Ovary (tissue), 3 donors: Measurements from ENCODE around the gene GRXCR2.

Source experiments
- EP300 ChIP-seq: sonication (generic); formaldehyde crosslinking; IDR thresholded peaks from one replicate; pipeline ENCODE4 v1.6.1; 2017; ENCODE audit warnings: antibody characterized with exemption
- POLR2A ChIP-seq: fragments of 450-650 bp; IDR thresholded peaks from one replicate; pipeline ENCODE4 v1.6.1; 2017; ENCODE audit warnings: antibody characterized with exemption, mild to moderate bottlenecking, moderate library complexity
- TF ChIP-seq, protein P1 (sequence below), 3 donors: fragments of 450-650 bp in 2 of 3; fragments of 200-600 bp in 1 of 3; IDR thresholded peaks; one replicate each; pipeline versions ENCODE4 v1.5.1 to v1.8.0; 2016 to 2022; ENCODE audit warnings: antibody characterized with exemption in 3 of 3, mild to moderate bottlenecking in 1 of 3
- donor health status: DM: no; HTN: no; CAD: no.

DNA sequence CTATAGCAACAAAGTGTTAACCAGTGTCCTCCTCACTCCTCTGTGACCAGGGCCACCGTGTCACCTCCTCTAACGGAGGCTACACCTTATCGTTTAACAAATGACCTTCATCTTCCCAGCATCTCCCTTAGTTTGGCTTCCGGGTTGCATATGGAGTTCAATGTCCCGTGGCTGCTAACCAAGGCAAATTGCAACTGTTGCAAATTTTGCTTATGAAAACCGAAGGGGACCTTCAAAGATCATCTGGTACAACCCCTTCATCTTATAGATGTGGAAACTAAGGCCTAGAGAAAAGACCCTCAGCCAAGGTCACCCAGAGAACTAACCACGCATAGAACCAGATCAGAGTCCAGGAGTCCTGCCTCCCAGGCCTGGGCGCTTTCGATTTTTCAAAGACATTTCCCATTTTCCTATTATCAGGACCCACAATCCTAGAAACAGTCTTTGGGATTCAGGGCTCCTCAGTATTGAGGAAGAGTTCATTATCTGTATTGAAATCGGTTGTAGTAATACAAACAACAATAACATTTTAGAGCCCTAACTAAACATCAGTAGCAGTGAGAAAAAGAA is 39.1 kb downstream of the GRXCR2 start:
- TF ChIP-seq, protein P1, sequence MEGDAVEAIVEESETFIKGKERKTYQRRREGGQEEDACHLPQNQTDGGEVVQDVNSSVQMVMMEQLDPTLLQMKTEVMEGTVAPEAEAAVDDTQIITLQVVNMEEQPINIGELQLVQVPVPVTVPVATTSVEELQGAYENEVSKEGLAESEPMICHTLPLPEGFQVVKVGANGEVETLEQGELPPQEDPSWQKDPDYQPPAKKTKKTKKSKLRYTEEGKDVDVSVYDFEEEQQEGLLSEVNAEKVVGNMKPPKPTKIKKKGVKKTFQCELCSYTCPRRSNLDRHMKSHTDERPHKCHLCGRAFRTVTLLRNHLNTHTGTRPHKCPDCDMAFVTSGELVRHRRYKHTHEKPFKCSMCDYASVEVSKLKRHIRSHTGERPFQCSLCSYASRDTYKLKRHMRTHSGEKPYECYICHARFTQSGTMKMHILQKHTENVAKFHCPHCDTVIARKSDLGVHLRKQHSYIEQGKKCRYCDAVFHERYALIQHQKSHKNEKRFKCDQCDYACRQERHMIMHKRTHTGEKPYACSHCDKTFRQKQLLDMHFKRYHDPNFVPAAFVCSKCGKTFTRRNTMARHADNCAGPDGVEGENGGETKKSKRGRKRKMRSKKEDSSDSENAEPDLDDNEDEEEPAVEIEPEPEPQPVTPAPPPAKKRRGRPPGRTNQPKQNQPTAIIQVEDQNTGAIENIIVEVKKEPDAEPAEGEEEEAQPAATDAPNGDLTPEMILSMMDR (IDR thresholded peaks at IDR 0.05): no peak
- TF ChIP-seq EP300: no peak
- no peak for TF ChIP-seq POLR2A
